PFSK-1 (cell line): ENCODE data around the gene SEC14L1.

Experiments used
- FOXP2 ChIP-seq: optimal IDR thresholded peaks from 2 replicates; pipeline ENCODE3; 2011; ENCODE audit warnings: borderline replicate concordance, control low read depth, inconsistent platforms; ENCODE audit not compliant: insufficient read depth; ENCODE audit errors: extremely low read length, extremely low read depth
- POLR2AphosphoS5 ChIP-seq: IDR thresholded peaks from 2 replicates; pipeline ENCODE4 v1.6.1; 2012; ENCODE audit warnings: low read depth, mild to moderate bottlenecking, control low read depth, low read length, moderate library complexity
- REST ChIP-seq, 2 experiments: IDR thresholded peaks; 2 replicates each; pipeline versions ENCODE4 v1.6.1 to v1.8.0; 2011 to 2012; ENCODE audit warnings: low read depth in 2 of 2, low read length in 2 of 2, control low read depth in 1 of 2, inconsistent platforms in 1 of 2, mild to moderate bottlenecking in 1 of 2, moderate library complexity in 1 of 2; ENCODE audit not compliant: insufficient read depth in 1 of 2
- SIN3A ChIP-seq: IDR thresholded peaks from 2 replicates; pipeline ENCODE4 v1.6.1; 2012; ENCODE audit warnings: mild to moderate bottlenecking, low read length, moderate library complexity, borderline replicate concordance; ENCODE audit not compliant: insufficient read depth
- TAF1 ChIP-seq: IDR thresholded peaks from 2 replicates; pipeline ENCODE4 v1.6.1; 2012; ENCODE audit warnings: low read length, control low read depth, borderline replicate concordance; ENCODE audit not compliant: insufficient read depth

SEC14L1 gene

DNA sequence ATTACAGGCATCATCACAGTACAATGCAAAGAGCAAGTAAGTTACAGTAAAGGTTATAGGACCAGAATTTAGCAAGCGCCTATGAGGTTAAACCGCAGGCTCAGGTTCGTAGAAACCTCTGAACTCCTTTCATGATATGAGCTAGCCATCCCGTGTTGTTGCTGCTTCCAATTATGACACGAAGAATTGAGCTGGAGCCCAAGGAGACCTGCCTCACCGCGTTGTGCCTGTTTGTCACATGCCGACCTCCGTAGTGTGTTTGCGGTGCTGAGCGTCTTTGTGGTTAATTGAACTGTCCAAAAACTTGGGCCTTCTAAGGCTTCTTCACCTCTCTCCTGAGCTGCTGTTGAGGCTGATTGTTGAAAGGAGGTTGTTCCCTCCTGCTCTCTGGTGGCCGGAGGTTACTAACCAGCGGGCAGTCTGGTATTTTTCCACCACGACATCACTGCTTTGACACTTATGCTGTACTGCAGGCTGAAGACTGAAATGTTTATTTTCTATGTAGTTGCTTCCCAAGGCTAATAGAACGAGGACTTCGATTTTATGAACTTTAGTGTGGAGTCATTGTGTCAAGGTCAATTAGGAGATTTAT lies 67.5 kb downstream of the SEC14L1 start:
- TF ChIP-seq POLR2AphosphoS5: no peak
- TF ChIP-seq REST (IDR thresholded peaks at IDR 0.05; ENCODE audit: insufficient read depth in 1 of 2, low read depth in 2 of 2, low read length in 2 of 2): no peak
- TF ChIP-seq TAF1: no peak
- no peak for TF ChIP-seq FOXP2
- no peak for TF ChIP-seq SIN3A

- no peak for TF ChIP-seq SIN3A
- no peak for TF ChIP-seq FOXP2
- no peak for TF ChIP-seq TAF1
- TF ChIP-seq POLR2AphosphoS5: no peak
- TF ChIP-seq REST (IDR thresholded peaks at IDR 0.05; ENCODE audit: insufficient read depth in 1 of 2, low read depth in 2 of 2, low read length in 2 of 2): no peak
Observed at GRCh38 chr17:77208856-77209255, 68.1 kb downstream of the SEC14L1 start.

- TF ChIP-seq TAF1 (no peak), SIN3A (no peak), FOXP2 (no peak), REST (IDR thresholded peaks at IDR 0.05; ENCODE audit: insufficient read depth in 1 of 2, low read depth in 2 of 2, low read length in 2 of 2) (no peak), POLR2AphosphoS5 (no peak)
Observed at GRCh38 chr17:77209330-77209748, 68.6 kb downstream of the SEC14L1 start.

DNA sequence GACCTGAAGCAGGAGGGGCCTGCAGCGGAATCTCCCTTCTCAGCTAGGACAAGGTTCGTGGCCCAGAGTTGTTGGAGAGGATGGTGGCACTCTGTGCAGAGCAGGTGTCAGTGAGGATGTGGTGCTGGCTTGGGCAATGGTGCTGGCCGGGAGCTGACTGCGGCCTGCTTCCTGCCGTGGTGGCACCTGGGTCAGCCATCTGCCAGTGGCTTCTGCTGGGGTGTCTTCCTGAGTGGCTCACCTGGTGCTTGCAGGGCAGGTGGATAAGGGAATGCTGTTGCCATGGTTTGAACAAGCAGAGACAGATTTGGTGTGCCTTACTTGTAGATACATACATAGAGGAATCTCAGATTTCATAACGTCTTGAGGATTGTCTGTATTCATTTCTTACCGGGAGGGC lies 69.6 kb downstream of the SEC14L1 start:
- no peak for TF ChIP-seq TAF1
- TF ChIP-seq SIN3A: no peak
- no peak for TF ChIP-seq POLR2AphosphoS5
- TF ChIP-seq REST (IDR thresholded peaks at IDR 0.05; ENCODE audit: insufficient read depth in 1 of 2, low read depth in 2 of 2, low read length in 2 of 2): no peak
- no peak for TF ChIP-seq FOXP2

- TF ChIP-seq REST (IDR thresholded peaks at IDR 0.05; ENCODE audit: insufficient read depth in 1 of 2, low read depth in 2 of 2, low read length in 2 of 2) (no peak), FOXP2 (no peak), POLR2AphosphoS5 (no peak), TAF1 (no peak), SIN3A (no peak)
Observed at GRCh38 chr17:77210946-77211541, 70.3 kb downstream of the SEC14L1 start.
